Hypothalamus (tissue), 51 donors: ENCODE results near the gene LRRC1.
A peak's percentile ranks its signal among the peaks of the same experiment; 100 is the strongest.
"Not testable (repeated sequence)": the region's sequence is repeated elsewhere in the genome, so short reads cannot be mapped to it uniquely, and the experiment has no call there.

ENCODE experiments used
- DNase-seq, 51 donors: peaks; one replicate each; lab custom pipeline; 2025; lab: John Stamatoyannopoulos, UW

Gene LRRC1

GRCh38 chr6:53794720-53795339 lies at the start of gene LRRC1:
LRRC1 (plus strand) TSS chr6:53795005; CDS start chr6:53795257, 252 bp downstream.
- peak; percentile 58 to 96 (median 87) for DNase-seq

DNA sequence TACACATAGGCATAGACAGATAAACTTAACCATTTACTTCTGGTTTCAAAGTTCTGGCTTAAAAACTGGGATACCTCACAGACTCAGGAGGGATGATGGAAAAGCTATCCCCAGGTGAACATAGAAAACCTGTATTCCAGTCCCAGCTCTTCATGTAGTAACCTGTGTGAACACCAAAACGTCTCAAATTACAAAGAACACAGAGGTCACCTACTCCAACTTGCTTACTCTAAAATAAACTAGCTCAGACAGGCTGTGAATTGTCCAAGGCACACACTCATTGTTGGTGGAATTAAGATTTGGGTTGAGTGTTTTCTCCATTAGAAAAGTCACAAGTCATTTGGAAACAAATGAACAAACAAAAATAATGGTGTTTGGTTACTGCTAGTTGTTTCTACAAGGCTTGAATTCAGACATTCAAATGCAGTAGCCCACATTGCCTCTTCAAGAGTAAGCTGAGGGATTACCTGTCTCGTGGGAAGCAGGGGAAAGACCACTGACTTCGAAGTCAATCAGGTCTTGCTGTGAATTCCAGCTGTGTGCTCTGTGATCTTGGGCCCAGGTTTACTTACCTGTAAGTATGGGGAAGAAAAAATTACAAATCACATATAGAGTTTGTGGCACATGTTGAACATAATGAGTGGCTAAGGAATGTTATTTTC lies 48.2 kb upstream of the LRRC1 start:
- no peak for DNase-seq

GRCh38 chr6:53750052-53750650 lies 44.7 kb upstream of the LRRC1 start:
- peak in 1 of 51 donors; percentile 4 for DNase-seq

DNA sequence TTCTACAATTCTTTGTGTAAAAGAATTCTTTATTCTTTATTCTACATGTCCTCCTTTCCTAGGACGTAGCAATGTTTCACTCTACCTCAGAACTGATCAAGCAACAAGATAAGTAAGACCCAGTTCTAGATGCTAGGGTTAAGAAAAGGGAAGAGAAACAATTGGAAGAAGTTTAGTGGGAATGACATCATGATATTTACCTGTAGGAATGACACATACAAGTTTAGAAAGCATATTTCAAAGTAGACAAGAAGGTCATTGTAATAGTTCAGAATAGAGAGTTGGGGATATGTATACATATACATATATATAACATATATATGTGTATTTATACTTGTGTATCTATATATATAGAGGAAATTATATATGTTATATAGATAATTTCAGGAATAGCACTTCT lies 43.4 kb upstream of the LRRC1 start:
- DNase-seq, result no peak

- no peak for DNase-seq
Measured at GRCh38 chr6:53752440-53752839, 42.4 kb upstream of the LRRC1 start.

GRCh38 chr6:53752856-53753255 lies 41.9 kb upstream of the LRRC1 start:
- no peak for DNase-seq

GRCh38 chr6:53754330-53754729 lies 40.5 kb upstream of the LRRC1 start:
- no peak for DNase-seq

GRCh38 chr6:53756396-53756795 lies 38.4 kb upstream of the LRRC1 start:
- no peak for DNase-seq

DNA sequence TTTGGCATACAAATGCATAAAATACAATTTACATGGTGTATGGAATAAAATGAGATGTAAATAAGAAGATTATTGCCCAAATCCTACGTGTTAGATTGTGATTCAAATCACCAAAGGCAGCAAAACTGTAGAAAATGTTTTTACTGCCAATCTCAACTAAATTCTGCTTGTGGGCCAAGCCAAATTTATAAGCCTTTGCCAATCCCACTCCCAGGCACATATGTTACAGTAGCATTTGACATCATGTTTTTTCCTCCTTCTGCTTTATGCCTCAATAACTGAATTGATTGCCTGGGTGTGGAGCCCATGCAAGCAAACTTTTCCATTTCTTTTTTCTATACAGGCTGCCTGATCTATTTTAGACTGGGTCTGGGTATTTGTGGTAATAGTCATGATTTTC lies 36.3 kb upstream of the LRRC1 start:
- DNase-seq, result no peak

GRCh38 chr6:53761036-53761435 lies 33.8 kb upstream of the LRRC1 start:
- no peak for DNase-seq

DNA sequence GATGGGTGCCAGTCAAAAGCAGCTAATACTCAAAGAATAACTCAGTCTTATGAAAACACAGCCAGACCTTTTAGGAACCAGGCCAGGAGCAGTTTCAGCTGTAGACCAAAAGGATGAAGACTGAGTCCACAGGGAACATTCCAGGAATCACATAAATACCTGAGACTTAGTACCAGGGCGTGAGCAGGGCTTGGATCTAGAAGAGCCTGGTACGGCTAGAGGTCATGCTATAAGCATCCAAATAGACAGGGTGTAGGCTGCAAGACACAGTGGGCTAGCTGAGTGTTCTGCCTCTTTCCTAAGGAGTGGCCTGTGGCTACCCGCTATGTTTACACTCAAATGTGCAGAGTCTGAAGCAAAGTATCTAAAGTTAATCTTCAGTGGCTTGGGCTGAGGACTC lies 29.5 kb upstream of the LRRC1 start:
- no peak for DNase-seq

DNA sequence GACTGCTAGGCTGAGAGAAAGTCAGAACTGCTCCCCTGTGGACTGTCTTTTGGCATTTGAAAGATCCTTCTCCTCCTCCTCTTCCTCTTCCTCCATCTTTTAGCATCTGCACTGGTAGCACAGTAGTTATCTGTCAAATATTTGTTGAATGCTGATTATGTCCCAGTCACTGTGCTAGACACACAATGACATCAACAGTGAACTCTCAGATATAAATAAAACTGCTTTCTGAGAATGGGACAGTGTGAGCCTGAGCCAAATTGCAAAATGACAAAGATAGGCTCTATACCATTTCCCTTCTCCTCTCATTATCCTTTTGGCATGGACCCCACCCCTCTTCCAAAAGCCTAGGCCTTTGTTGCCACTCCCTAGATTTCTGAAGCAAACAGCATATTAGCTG lies 27.9 kb upstream of the LRRC1 start:
- no peak for DNase-seq

- no peak for DNase-seq
Measured at GRCh38 chr6:53767941-53768340, 26.9 kb upstream of the LRRC1 start.

DNA sequence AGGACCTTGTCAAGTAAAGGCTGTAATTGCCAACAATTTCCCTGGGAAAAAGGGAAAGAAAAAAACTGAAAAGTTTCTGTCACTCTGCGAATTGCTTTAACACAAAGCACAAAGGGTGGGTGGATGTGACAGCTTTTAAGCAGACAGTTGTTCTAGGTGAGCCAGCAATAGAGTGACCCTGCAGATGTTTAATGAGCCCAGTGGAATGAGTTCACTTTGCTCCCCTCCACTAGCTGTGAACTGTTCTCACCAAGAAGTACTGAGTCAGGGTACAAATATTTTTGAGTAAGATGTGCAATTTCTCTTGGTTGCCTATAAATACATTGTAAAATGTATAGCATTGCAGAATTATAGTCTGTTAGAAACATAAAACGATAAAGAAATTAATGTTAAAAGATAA lies 26.2 kb upstream of the LRRC1 start:
- no peak for DNase-seq

DNA sequence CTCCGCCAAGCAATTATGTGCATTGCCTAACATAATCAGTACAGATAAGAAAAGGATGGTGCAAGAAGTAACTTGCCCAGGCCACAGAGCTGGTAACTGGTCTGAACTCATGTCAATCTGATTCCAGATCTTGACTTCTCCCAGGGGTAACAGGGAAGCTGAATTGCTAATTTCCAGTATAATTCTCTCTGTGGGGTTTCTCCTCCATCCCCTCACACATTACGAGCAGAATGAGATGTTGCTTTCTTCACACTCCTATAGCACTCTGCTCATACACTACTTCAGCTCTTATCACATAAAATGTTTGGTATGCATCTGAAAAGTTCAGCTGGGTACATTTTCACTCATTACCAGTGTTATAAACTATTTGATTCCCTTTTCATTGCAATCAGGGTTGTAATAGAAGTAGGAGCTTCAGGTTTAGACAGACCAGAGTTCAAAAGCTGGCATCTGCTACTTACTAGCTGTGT lies 24.0 kb upstream of the LRRC1 start:
- no peak for DNase-seq

- no peak for DNase-seq
Measured at GRCh38 chr6:53771785-53772624, 22.8 kb upstream of the LRRC1 start.

DNA sequence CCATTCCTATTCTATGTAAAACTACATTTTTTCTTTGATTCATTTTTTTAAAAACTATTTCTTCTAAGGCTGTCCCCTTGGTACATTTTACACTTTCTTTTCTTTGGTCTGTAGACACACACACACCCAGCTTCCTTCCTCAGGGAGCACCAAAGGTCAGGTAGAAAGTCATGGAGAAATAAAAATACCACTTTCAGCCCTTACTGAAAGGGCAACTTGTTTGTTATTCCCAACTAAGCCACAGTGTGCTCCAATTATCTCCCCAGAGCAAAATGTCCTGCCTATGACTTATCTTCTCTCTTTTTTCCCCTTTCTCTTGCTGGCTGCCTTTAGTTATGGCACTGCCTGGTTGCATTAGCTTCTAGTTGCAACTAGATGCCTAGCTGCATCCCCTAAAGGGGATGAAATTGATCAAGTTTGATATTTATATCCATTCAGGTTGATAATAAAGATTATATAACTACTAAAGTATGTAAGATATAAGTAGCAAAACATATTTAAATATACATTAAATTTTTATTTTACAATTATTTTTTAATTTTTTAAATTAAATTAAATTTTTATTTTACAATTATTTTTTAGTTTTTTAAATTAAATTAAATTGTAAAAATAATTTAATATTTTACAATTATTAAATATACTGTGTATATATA lies 21.6 kb upstream of the LRRC1 start:
- no peak for DNase-seq

DNA sequence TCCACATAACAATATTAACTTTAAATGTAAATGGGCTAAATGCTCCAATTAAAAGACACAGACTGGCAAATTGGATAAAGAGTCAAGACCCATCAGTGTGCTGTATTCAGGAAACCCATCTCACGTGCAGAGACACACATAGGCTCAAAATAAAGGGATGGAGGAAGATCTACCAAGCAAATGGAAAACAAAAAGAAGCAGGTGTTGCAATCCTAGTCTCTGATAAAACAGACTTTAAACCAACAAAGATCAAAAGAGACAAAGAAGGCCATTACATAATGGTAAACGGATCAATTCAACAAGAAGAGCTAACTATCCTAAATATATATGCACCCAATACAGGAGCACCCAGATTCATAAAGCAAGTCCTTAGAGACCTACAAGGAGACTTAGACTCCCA lies 18.7 kb upstream of the LRRC1 start:
- not testable (repeated sequence) for DNase-seq

GRCh38 chr6:53784991-53785390 lies 9.8 kb upstream of the LRRC1 start:
- not testable (repeated sequence) for DNase-seq

DNA sequence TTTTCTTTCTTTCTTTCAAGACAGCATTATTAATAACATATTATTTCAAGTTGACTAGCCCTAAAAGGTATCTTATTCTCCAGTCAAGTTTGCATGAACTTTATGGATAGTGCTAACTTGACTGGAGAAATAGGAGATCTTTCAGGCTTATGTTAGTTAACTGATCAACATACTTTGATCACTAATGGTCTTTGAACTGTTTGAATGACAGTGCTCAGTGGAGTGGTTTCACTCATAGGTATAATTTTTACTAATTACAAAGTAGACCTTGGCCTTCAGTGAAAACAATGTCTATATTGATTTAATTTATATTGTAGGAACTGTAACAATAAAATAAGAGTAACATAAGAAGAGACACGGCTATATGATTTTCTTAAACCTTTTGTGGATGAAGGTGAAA lies 8.0 kb upstream of the LRRC1 start:
- DNase-seq, result no peak

DNA sequence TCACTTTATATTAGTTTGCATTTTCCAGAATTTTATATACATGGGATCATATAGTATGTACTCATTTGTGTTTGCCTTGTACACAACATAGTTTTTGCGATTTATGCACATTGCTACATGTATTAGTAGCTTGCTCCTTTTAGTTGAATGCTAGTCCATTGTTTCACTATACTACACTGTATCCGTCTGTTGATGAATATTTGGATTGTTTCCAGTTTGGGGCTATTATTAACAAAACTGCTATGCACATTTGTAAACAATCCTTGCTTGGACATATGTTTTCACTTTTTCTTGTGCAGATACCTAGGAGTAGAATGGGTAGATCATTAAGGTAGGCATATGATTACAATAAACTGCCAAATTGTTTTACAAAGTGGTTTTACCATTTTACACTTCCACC lies 3.9 kb upstream of the LRRC1 start:
- DNase-seq, result no peak
